GM10266 (cell line): ENCODE measurements around the gene LMX1B.

Experiments used
- DNase-seq: peaks from one replicate; pipeline ENCODE4 v3.0.0; 2012; ENCODE audit errors: extremely low spot score
- TF ChIP-seq, protein P1 (sequence below): IDR thresholded peaks from 2 replicates; pipeline ENCODE4 v1.5.1; 2012; ENCODE audit warnings: mild to moderate bottlenecking, low read depth; ENCODE audit not compliant: control insufficient read depth, insufficient read depth; ENCODE audit errors: missing control alignments

Gene LMX1B

DNA sequence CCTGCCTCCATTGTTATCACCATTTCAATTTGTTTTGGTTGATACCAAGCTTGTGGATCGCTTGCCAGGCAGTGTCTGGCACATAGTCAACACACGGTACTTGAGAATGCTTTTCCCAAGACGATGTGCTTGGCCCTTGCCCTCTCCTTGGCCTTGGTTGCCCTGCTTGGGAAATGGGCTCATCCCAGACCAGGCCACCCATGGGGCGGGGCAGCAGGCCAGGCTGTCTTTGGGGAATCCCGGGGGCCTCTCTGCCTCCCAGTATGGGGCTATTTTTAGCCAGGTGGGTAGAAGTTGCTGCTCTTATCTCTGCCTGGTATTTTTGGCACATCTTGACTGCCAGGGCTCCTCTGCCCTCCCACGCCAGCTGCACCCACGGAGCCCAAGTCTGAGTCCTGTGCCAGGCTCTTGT lies 49.9 kb downstream of the LMX1B start:
- TF ChIP-seq, protein P1, sequence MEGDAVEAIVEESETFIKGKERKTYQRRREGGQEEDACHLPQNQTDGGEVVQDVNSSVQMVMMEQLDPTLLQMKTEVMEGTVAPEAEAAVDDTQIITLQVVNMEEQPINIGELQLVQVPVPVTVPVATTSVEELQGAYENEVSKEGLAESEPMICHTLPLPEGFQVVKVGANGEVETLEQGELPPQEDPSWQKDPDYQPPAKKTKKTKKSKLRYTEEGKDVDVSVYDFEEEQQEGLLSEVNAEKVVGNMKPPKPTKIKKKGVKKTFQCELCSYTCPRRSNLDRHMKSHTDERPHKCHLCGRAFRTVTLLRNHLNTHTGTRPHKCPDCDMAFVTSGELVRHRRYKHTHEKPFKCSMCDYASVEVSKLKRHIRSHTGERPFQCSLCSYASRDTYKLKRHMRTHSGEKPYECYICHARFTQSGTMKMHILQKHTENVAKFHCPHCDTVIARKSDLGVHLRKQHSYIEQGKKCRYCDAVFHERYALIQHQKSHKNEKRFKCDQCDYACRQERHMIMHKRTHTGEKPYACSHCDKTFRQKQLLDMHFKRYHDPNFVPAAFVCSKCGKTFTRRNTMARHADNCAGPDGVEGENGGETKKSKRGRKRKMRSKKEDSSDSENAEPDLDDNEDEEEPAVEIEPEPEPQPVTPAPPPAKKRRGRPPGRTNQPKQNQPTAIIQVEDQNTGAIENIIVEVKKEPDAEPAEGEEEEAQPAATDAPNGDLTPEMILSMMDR, result no peak
- no peak for DNase-seq

DNA sequence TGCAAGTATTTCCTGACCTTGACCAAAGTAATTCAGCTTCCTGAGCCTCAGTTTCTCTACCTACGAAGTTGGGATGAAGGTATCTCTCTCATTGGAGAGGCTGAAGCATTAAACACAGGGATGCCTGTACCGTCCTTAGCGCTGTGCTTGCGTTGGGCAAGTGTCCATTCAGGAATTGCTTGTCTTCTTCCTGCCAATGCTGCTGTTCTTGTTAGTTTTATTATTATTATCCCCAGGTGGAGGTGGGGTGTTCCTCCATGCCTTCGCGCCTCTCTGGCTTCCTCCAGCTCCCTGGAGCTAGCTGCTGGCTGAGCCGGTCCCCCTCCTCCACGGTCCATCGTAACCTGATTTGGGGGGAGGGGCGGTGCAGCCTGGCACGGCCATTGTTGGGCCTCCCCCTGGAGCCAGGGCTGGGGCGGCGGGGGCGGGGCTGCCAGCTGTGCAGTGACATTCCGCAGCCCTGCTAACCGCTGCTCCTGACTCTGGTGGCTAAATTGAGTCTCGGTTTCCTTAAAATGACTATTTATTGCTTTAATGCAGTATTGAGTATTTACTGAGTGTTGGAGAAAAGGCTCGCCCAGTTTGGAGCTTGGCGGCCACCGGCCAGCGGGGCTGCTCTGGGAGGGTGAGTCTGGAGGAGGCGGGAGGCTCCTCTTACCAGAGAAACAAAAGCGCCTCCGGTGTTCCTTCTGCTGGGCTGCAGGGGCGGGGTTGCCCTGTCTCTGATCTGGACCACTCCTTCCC lies 51.3 kb downstream of the LMX1B start:
- DNase-seq, result no peak
- TF ChIP-seq, protein P1, result no peak

- no peak for DNase-seq
- TF ChIP-seq, protein P1, result no peak
Observed at GRCh38 chr9:126665644-126666035, 51.9 kb downstream of the LMX1B start.

- TF ChIP-seq, protein P1, result no peak
- no peak for DNase-seq
Observed at GRCh38 chr9:126666155-126666803, 52.6 kb downstream of the LMX1B start.

GRCh38 chr9:126667190-126668055 lies 53.7 kb downstream of the LMX1B start:
- TF ChIP-seq, protein P1, result no peak
- DNase-seq, result no peak

GRCh38 chr9:126668058-126668457 lies 54.3 kb downstream of the LMX1B start:
- TF ChIP-seq, protein P1, result no peak
- DNase-seq, result no peak
